Loucy (cell line): ENCODE data around the gene ZNF32.

Source experiments
- H2AFZ ChIP-seq: fragments of 200-600 bp; sonication (generic); 2 replicates; pipeline ENCODE4 v1.6.0; 2016; ENCODE audit warnings: antibody characterized with exemption, mild to moderate bottlenecking, low read length, moderate library complexity
- H3F3A ChIP-seq: fragments of 200-600 bp; 2 replicates; pipeline ENCODE4 v1.6.0; 2016; ENCODE audit warnings: antibody characterized with exemption, low read depth, mild to moderate bottlenecking
- H3K27me3 ChIP-seq: fragments of 200-600 bp; sonication (generic); 2 replicates; pipeline ENCODE4 v1.6.1; 2014; ENCODE audit warnings: low read length, mild to moderate bottlenecking; ENCODE audit not compliant: insufficient read depth, poor library complexity, severe bottlenecking
- H3K36me3 ChIP-seq: fragments of 200-600 bp; sonication (generic); 2 replicates; pipeline ENCODE4 v1.6.1; 2016; ENCODE audit warnings: low read length; ENCODE audit not compliant: insufficient read depth
- H3K4me1 ChIP-seq: fragments of 200-600 bp; sonication (generic); 2 replicates; pipeline ENCODE4 v1.5.1; 2014; ENCODE audit warnings: low read length, mild to moderate bottlenecking; ENCODE audit not compliant: insufficient read depth, poor library complexity, severe bottlenecking
- H3K4me2 ChIP-seq: fragments of 200-600 bp; sonication (generic); 2 replicates; pipeline ENCODE4 v1.6.0; 2014; ENCODE audit warnings: antibody characterized with exemption, low read length, low read depth, mild to moderate bottlenecking; ENCODE audit not compliant: poor library complexity, severe bottlenecking
- H3K4me3 ChIP-seq: fragments of 200-600 bp; sonication (generic); 2 replicates; pipeline ENCODE4 v1.5.1; 2014; ENCODE audit warnings: low read length, mild to moderate bottlenecking, mixed read lengths; ENCODE audit not compliant: poor library complexity, severe bottlenecking
- H3K79me2 ChIP-seq: fragments of 200-600 bp; sonication (generic); 2 replicates; pipeline ENCODE4 v1.6.1; 2014; ENCODE audit warnings: low read length; ENCODE audit not compliant: insufficient read depth
- H3K9ac ChIP-seq: fragments of 200-600 bp; sonication (generic); 2 replicates; pipeline ENCODE4 v1.6.0; 2014; ENCODE audit warnings: mild to moderate bottlenecking, low read depth, low read length, moderate library complexity; ENCODE audit not compliant: poor library complexity, severe bottlenecking
- H3K9me2 ChIP-seq: fragments of 200-600 bp; sonication (generic); replicated peaks from 2 replicates; pipeline ENCODE4 v1.6.1; 2016; ENCODE audit warnings: low read depth, low read length, mixed read lengths
- H3K9me3 ChIP-seq: fragments of 200-600 bp; sonication (generic); 2 replicates; pipeline ENCODE4 v1.6.1; 2014; ENCODE audit warnings: mild to moderate bottlenecking, antibody characterized with exemption, low read length, low read depth; ENCODE audit not compliant: insufficient read depth
- H4K20me1 ChIP-seq: fragments of 200-600 bp; sonication (generic); 2 replicates; pipeline ENCODE4 v1.6.0; 2014; ENCODE audit warnings: antibody characterized with exemption, low read length, mild to moderate bottlenecking; ENCODE audit not compliant: insufficient read depth, poor library complexity, severe bottlenecking
- EZH2phosphoT487 ChIP-seq: fragments of 200-600 bp; IDR thresholded peaks from 2 replicates; pipeline ENCODE4 v1.6.1; 2018; ENCODE audit warnings: antibody characterized with exemption, mild to moderate bottlenecking, moderate library complexity, borderline replicate concordance
- TF ChIP-seq, protein P1 (sequence below): fragments of 200-600 bp; sonication (generic); conservative IDR thresholded peaks from 2 replicates; pipeline ENCODE4 v1.5.1; 2014; ENCODE audit warnings: mild to moderate bottlenecking, antibody characterized with exemption, low read length

The ZNF32 gene

GRCh38 chr10:43653746-43654145 is 5.1 kb upstream of the ZNF32 start:
- H2AFZ ChIP-seq: no peak overlapping the region
- H3K4me3 ChIP-seq: no peak overlapping the region
- no peak overlapping the region for H3K4me2 ChIP-seq
- H3K27me3 ChIP-seq: no peaks in the 10 kb centered on the region
- no peaks in the 10 kb centered on the region for H3K9me3 ChIP-seq
- H3K36me3 ChIP-seq: no peaks in the 10 kb centered on the region
- no peak overlapping the region for H3K9ac ChIP-seq
- H3K79me2 ChIP-seq: no peaks in the 10 kb centered on the region
- H3K9me2 ChIP-seq: no peaks in the 10 kb centered on the region
- no peaks in the 10 kb centered on the region for H4K20me1 ChIP-seq
- TF ChIP-seq EZH2phosphoT487: no peak
- TF ChIP-seq, protein P1, sequence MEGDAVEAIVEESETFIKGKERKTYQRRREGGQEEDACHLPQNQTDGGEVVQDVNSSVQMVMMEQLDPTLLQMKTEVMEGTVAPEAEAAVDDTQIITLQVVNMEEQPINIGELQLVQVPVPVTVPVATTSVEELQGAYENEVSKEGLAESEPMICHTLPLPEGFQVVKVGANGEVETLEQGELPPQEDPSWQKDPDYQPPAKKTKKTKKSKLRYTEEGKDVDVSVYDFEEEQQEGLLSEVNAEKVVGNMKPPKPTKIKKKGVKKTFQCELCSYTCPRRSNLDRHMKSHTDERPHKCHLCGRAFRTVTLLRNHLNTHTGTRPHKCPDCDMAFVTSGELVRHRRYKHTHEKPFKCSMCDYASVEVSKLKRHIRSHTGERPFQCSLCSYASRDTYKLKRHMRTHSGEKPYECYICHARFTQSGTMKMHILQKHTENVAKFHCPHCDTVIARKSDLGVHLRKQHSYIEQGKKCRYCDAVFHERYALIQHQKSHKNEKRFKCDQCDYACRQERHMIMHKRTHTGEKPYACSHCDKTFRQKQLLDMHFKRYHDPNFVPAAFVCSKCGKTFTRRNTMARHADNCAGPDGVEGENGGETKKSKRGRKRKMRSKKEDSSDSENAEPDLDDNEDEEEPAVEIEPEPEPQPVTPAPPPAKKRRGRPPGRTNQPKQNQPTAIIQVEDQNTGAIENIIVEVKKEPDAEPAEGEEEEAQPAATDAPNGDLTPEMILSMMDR: no peak
- peaks cover 8% of the 10 kb centered on the region for H3K4me1 ChIP-seq
- no peaks in the 10 kb centered on the region for H3F3A ChIP-seq

DNA sequence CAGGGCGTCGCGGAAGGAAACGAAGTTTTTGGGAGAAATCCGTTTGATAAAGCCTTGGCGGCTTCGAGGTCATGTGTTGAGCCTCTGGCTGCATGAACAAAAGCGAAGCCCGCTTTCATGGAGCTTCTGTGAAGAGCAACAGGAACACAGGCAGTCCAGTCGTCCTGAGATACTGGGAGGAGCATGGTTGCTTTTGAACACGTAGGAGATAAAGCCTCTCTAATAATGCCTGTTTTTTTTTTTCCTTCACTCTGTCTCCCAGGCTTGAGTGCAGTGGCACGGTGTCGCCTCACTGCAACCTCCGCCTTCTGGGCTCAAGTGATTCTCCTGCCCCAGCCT is 473 bp upstream of the ZNF32 start:
- Histone ChIP-seq H3K4me3 (peak overlapping the region; percentile 80), H3K27me3 (no peaks in the 10 kb centered on the region), H4K20me1 (no peaks in the 10 kb centered on the region), H3K36me3 (peaks cover 17% of the 10 kb centered on the region; the same call in 1 of the 2 replicates), H2AFZ (peak overlapping the region; percentile 98), H3K9ac (peak overlapping the region; percentile 88), H3K9me2 (no peaks in the 10 kb centered on the region), H3K4me1 (peaks cover 14% of the 10 kb centered on the region), H3K79me2 (peaks cover 11% of the 10 kb centered on the region; the same call in 1 of the 2 replicates), H3K9me3 (peaks cover 18% of the 10 kb centered on the region; the same call in 1 of the 2 replicates), H3F3A (no peaks in the 10 kb centered on the region), H3K4me2 (peak overlapping the region; percentile 92)
- TF ChIP-seq, protein P1: no peak
- no peak for TF ChIP-seq EZH2phosphoT487

- peaks cover 6% of the 10 kb centered on the region for H3K4me1 ChIP-seq
- peaks cover 22% of the 10 kb centered on the region; the same call in 1 of the 2 replicates for H3K36me3 ChIP-seq
- H3F3A ChIP-seq: no peaks in the 10 kb centered on the region
- H3K9ac ChIP-seq: peak overlapping the region; percentile 88
- no peak for TF ChIP-seq EZH2phosphoT487
- TF ChIP-seq, protein P1: no peak
- H3K9me2 ChIP-seq: no peaks in the 10 kb centered on the region
- H4K20me1 ChIP-seq: no peaks in the 10 kb centered on the region
- peaks cover 29% of the 10 kb centered on the region; the same call in 1 of the 2 replicates for H3K9me3 ChIP-seq
- peak overlapping the region; percentile 90 for H2AFZ ChIP-seq
- H3K4me2 ChIP-seq: peak overlapping the region; percentile 92
- no peaks in the 10 kb centered on the region for H3K27me3 ChIP-seq
- peak overlapping the region; percentile 80 for H3K4me3 ChIP-seq
- H3K79me2 ChIP-seq: peaks cover 11% of the 10 kb centered on the region; the same call in 1 of the 2 replicates
These were observed 635 bp downstream of the ZNF32 start for GRCh38 chr10:43648095-43648397.
